SK-N-SH (cell line): ENCODE measurements around the gene PLEKHM3.

Source experiments
- EP300 ChIP-seq, 2 experiments: IDR thresholded peaks; 2 replicates each; pipeline versions ENCODE4 v1.4.0 to v1.6.1; 2012; ENCODE audit warnings: borderline replicate concordance in 1 of 2, low read depth in 1 of 2, low read length in 1 of 2
- EZH2phosphoT487 ChIP-seq: fragments of 200-600 bp; sonication (generic); IDR thresholded peaks from 2 replicates; pipeline ENCODE4 v1.6.1; 2017; ENCODE audit warnings: low read depth, mixed run types, mild to moderate bottlenecking, antibody characterized with exemption, moderate library complexity, borderline replicate concordance
- FOXM1 ChIP-seq: IDR thresholded peaks from 2 replicates; pipeline ENCODE4 v1.4.0; 2012; ENCODE audit warnings: low read depth, mild to moderate bottlenecking
- GABPA ChIP-seq: IDR thresholded peaks from 2 replicates; pipeline ENCODE4 v1.4.0; 2012; ENCODE audit warnings: low read depth, mild to moderate bottlenecking
- POLR2AphosphoS5 ChIP-seq: IDR thresholded peaks from 2 replicates; pipeline ENCODE4 v1.6.1; 2012; ENCODE audit warnings: low read depth, low read length
- RXRA ChIP-seq: IDR thresholded peaks from 2 replicates; pipeline ENCODE4 v1.4.0; 2012; ENCODE audit warnings: low read depth, mild to moderate bottlenecking, borderline replicate concordance
- YY1 ChIP-seq: IDR thresholded peaks from 2 replicates; pipeline ENCODE4 v1.4.0; 2012; ENCODE audit warnings: low read depth, mild to moderate bottlenecking
- TF ChIP-seq, protein P1 (sequence below): fragments of 200-600 bp; sonication (generic); IDR thresholded peaks from 2 replicates; pipeline ENCODE4 v1.6.1; 2017; ENCODE audit warnings: antibody characterized with exemption, mild to moderate bottlenecking, moderate library complexity
- TF ChIP-seq, protein P2 (sequence below): fragments of 150-350 bp; IDR thresholded peaks from 2 replicates; pipeline ENCODE4 v1.6.1; 2017; ENCODE audit warnings: antibody characterized with exemption, low read length, low read depth, borderline replicate concordance

DNA sequence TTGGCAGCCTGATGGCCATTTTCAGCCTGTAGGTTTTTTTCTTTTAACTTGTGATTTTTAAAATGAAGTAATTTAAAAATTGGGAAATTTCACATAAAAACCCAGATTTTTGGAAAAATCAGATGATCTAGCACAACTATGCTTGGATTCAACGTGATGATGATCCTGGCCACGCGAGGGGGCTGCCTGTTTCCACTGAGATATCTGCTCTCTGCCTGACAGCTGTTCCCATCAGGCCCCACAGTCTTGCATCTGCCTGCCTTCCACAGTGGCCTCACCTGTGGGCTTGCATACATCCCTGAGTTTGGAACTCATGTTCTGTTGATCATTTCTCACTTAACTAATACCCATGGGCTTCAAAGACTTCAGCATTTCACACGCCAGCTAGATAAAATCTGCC, 163.5 kb downstream of the PLEKHM3 start:
- TF ChIP-seq, protein P1, sequence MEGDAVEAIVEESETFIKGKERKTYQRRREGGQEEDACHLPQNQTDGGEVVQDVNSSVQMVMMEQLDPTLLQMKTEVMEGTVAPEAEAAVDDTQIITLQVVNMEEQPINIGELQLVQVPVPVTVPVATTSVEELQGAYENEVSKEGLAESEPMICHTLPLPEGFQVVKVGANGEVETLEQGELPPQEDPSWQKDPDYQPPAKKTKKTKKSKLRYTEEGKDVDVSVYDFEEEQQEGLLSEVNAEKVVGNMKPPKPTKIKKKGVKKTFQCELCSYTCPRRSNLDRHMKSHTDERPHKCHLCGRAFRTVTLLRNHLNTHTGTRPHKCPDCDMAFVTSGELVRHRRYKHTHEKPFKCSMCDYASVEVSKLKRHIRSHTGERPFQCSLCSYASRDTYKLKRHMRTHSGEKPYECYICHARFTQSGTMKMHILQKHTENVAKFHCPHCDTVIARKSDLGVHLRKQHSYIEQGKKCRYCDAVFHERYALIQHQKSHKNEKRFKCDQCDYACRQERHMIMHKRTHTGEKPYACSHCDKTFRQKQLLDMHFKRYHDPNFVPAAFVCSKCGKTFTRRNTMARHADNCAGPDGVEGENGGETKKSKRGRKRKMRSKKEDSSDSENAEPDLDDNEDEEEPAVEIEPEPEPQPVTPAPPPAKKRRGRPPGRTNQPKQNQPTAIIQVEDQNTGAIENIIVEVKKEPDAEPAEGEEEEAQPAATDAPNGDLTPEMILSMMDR: no peak
- no peak for TF ChIP-seq FOXM1
- no peak for TF ChIP-seq POLR2AphosphoS5
- TF ChIP-seq YY1: no peak
- no peak for TF ChIP-seq EZH2phosphoT487
- TF ChIP-seq EP300 (IDR thresholded peaks at IDR 0.05; ENCODE audit: borderline replicate concordance in 1 of 2, low read depth in 1 of 2, low read length in 1 of 2): no peak
- TF ChIP-seq, protein P2, sequence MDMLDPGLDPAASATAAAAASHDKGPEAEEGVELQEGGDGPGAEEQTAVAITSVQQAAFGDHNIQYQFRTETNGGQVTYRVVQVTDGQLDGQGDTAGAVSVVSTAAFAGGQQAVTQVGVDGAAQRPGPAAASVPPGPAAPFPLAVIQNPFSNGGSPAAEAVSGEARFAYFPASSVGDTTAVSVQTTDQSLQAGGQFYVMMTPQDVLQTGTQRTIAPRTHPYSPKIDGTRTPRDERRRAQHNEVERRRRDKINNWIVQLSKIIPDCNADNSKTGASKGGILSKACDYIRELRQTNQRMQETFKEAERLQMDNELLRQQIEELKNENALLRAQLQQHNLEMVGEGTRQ: no peak
- TF ChIP-seq RXRA: no peak
- no peak for TF ChIP-seq GABPA
